ENCODE data around the gene MECP2. TPM values are rescaled to one million over a fixed set of nuclear protein-coding genes. Genes with fewer than 3 reads are reported as not detected.

Gene MECP2
- polyA plus RNA-seq, 2 of the 4 experiments (the other 2 are of a cell fraction): 17.7 to 19.2 TPM

DNA sequence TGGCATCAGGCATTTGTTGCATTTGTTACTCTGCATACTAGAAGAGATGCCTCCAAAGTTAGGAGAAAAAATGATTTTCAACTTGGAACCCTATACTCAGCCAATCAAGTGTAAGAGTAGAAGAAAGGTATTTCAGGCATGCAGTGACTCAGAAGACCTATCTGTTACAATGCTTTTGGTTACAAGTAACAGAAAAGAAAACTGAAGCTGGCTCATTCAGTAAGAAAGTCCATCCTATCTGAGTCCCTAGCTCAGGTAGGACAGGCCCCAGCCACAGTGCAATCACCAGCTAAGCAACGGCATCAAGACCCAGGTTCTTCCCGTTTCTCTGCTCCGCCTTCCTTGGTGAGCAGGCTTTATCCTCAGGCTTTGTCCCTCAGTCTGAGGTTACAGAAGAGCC, 23.3 kb downstream of the MECP2 start:
- H3K9me3 ChIP-seq: no peaks in the 10 kb centered on the region
- peak overlapping the region; percentile 41 to 79; a peak in 5 of 6 replicates for H3K27ac ChIP-seq
- FAIRE-seq: peak; percentile 94
- H3K4me1 ChIP-seq: peaks cover 21% of the 10 kb centered on the region
- WGBS (ENCODE audit: missing lambda C conversion rate): 30% methylated on average over 3 of the region's 3 CpGs
- peak; percentile 91 to 94 for ATAC-seq
- ChIA-PET CTCF (interaction anchor here (0.6 to 1.2 kb wide), 2 partner anchors 33 to 94 kb away, joined by 3 read pairs; no protein-coding TSS in a partner anchor), POLR2A (no interaction called here)
- peak; percentile 28 to 48 for DNase-seq (ENCODE audit: low read depth in 1 of 2, low spot score in 1 of 2)
- no peak overlapping the region for H3K4me3 ChIP-seq
- TF ChIP-seq GATA3 (IDR thresholded peaks at IDR 0.05; ENCODE audit: borderline replicate concordance) (no peak), FOSL2 (IDR thresholded peaks at IDR 0.05) (no peak), FOSL2 (CRISPR knock-in tag; IDR thresholded peaks at IDR 0.05) (0 out of 2 replicates have a peak, but pooled peaks have one; percentile 17)
- peak overlapping the region; percentile 72 for H3K4me2 ChIP-seq

DNA sequence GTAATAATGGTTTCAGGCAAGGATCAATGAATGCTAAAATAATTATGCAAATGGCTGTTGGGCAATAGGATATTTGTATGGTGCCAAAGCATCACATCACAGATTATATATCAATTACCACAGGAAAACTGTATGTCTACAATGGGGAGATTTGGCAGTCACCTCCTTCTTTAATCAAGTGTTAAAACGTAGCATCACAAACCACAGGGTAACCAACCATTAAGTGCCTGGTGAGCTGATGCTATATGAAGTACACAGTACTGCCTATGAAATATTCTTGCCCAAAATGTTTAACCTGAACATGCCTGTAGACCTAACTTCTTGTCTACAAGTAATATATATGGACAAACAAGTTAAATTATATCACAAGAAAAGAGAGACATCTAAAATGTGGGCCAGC, 25.3 kb downstream of the MECP2 start:
- TF ChIP-seq RAD21 (conservative IDR thresholded peaks at IDR 0.05 in 1 of 2, IDR thresholded peaks at IDR 0.05 in 1 of 2): no peak
- Histone ChIP-seq H3K4me1 (peaks cover 21% of the 10 kb centered on the region), H3K9me3 (no peaks in the 10 kb centered on the region), H3K27ac (no peak overlapping the region), H3K4me2 (no peak overlapping the region), H3K4me3 (no peak overlapping the region)
- ChIA-PET POLR2A (no interaction called here), CTCF (interaction anchor here (1.5 kb wide), 1 partner anchor 59 kb away, joined by 6 read pairs; no protein-coding TSS in a partner anchor)
- no peak for ATAC-seq
- FAIRE-seq: no peak
- no peak for DNase-seq (ENCODE audit: low read depth in 1 of 2, low spot score in 1 of 2)
- 95% methylated on average over 1 of the region's 1 CpG for WGBS (ENCODE audit: missing lambda C conversion rate)

GRCh38 chrX:154068560-154068959, 29.0 kb downstream of the MECP2 start:
- ChIA-PET CTCF (no interaction called here), POLR2A (interaction anchor here (0.7 kb wide), 1 partner anchor 106 kb away, joined by 9 read pairs; no protein-coding TSS in a partner anchor)
- peaks cover 3% of the 10 kb centered on the region for H3K4me1 ChIP-seq
- no peak for FAIRE-seq
- no peak overlapping the region for H3K27ac ChIP-seq
- no peak overlapping the region for H3K4me2 ChIP-seq
- TF ChIP-seq FOSB (CRISPR knock-in tag; IDR thresholded peaks at IDR 0.05) (no peak), HEYL (CRISPR knock-in tag; IDR thresholded peaks at IDR 0.05) (no peak), POLR2AphosphoS2 (conservative IDR thresholded peaks at IDR 0.05; ENCODE audit: low read length) (no peak), RAD21 (conservative IDR thresholded peaks at IDR 0.05 in 1 of 2, IDR thresholded peaks at IDR 0.05 in 1 of 2) (no peak), FOXS1 (CRISPR knock-in tag; IDR thresholded peaks at IDR 0.05) (no peak), JUNB (IDR thresholded peaks at IDR 0.05) (no peak), HOXB5 (CRISPR knock-in tag; IDR thresholded peaks at IDR 0.05) (no peak), NFE2L2 (conservative IDR thresholded peaks at IDR 0.05; ENCODE audit: low read length) (no peak), RCOR1 (IDR thresholded peaks at IDR 0.05; ENCODE audit: low read depth, low read length) (no peak), HOXA7 (CRISPR knock-in tag; IDR thresholded peaks at IDR 0.05) (no peak), RARB (CRISPR knock-in tag; IDR thresholded peaks at IDR 0.05) (no peak), NR3C1 (IDR thresholded peaks at IDR 0.05) (no peak), KDM5A (IDR thresholded peaks at IDR 0.05) (no peak), TP53 (CRISPR knock-in tag; IDR thresholded peaks at IDR 0.05) (no peak)
- TF ChIP-seq, protein P1, sequence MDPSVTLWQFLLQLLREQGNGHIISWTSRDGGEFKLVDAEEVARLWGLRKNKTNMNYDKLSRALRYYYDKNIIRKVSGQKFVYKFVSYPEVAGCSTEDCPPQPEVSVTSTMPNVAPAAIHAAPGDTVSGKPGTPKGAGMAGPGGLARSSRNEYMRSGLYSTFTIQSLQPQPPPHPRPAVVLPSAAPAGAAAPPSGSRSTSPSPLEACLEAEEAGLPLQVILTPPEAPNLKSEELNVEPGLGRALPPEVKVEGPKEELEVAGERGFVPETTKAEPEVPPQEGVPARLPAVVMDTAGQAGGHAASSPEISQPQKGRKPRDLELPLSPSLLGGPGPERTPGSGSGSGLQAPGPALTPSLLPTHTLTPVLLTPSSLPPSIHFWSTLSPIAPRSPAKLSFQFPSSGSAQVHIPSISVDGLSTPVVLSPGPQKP (IDR thresholded peaks at IDR 0.05; ENCODE audit: low read depth, low read length): no peak
- no peaks in the 10 kb centered on the region for H3K9me3 ChIP-seq
- no peak for ATAC-seq
- H3K4me3 ChIP-seq: no peak overlapping the region
- WGBS (ENCODE audit: missing lambda C conversion rate): 95% methylated on average over 3 of the region's 3 CpGs
- no peak for DNase-seq (ENCODE audit: low read depth in 1 of 2, low spot score in 1 of 2)

DNA sequence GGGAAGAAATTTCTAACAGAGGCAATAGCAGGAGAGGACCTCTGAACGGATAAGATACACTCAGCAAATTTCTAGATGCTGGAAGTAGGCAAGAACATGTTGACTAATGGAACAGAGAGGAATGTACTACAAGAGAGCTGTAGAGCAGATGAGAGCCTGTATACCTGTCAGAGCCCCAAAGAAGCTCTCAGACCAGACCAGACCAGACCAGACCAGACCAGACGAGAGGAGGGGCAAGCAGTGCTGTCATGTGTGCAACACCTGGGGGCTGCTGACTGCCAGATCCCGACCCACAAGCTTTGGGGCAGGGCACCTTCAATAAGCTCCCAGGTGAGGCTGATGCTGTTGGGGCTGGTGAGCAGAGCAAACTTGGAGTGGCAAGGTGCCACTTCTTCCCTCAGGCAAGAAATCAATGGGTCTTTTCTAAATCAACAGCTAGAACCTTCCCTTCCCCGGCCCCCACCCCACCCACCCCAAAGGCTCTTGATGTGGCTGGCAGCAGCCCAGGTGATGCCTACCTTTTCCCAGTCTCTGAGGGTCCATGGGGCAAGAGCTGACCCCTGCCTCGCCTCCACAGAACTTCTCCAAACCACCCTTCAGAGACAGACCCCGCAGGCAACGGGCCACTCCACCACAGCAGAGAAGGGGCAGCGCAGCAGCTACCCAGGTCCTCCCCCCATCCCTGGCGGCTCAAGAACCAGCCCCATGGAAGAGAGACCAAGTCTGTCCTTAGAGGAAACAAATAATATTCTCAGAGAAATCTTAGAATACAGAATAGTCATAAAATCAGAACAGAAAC, 32.7 kb downstream of the MECP2 start:
- no peaks in the 10 kb centered on the region for H3K9me3 ChIP-seq
- H3K4me1 ChIP-seq: no peaks in the 10 kb centered on the region
- CTCF ChIA-PET: interaction anchor here (0.7 to 1.3 kb wide), 3 partner anchors 10 to 298 kb away, joined by 3 to 4 read pairs (median 4); no protein-coding TSS in a partner anchor
- FAIRE-seq: no peak
- 90% methylated on average over 8 of the region's 9 CpGs for WGBS (ENCODE audit: missing lambda C conversion rate)
- no peak for ATAC-seq
- DNase-seq (ENCODE audit: low read depth in 1 of 2, low spot score in 1 of 2): no peak
- POLR2A ChIA-PET: no interaction called here
- H3K4me3 ChIP-seq: no peak overlapping the region
- H3K27ac ChIP-seq: no peak overlapping the region
- H3K4me2 ChIP-seq: no peak overlapping the region
- TF ChIP-seq JUN (IDR thresholded peaks at IDR 0.05) (no peak), MAFK (IDR thresholded peaks at IDR 0.05; ENCODE audit: partially characterized antibody) (no peak), CHD2 (IDR thresholded peaks at IDR 0.05; ENCODE audit: low read length, partially characterized antibody) (no peak), NR3C1 (IDR thresholded peaks at IDR 0.05) (no peak), MYC (IDR thresholded peaks at IDR 0.05; ENCODE audit: borderline replicate concordance, low read length) (no peak), NFE2L2 (conservative IDR thresholded peaks at IDR 0.05; ENCODE audit: low read length) (no peak), EHMT2 (IDR thresholded peaks at IDR 0.05; ENCODE audit: low read depth) (no peak), RNF2 (IDR thresholded peaks at IDR 0.05; ENCODE audit: borderline replicate concordance, low read depth) (no peak), MAZ (IDR thresholded peaks at IDR 0.05; ENCODE audit: borderline replicate concordance, low read depth, low read length) (no peak), POLR2AphosphoS2 (conservative IDR thresholded peaks at IDR 0.05; ENCODE audit: low read length) (no peak), PHF8 (IDR thresholded peaks at IDR 0.05; ENCODE audit: borderline replicate concordance, low read depth) (no peak)
